Vagina (tissue), 2 donors: ENCODE data around the gene E2F1. TPM values are rescaled to one million over a fixed set of nuclear protein-coding genes. Genes with fewer than 3 reads are reported as not detected.
"Not testable (repeated sequence)": the region's sequence is repeated elsewhere in the genome, so short reads cannot be mapped to it uniquely, and the experiment has no call there.

Experiments
- DNase-seq, 2 donors: peaks; one replicate each; pipeline ENCODE4 v3.0.0-alpha.2; 2017; ENCODE audit errors: extremely low spot score in 2 of 2
- H3K27ac ChIP-seq: fragments of 200-600 bp; sonication (generic); one replicate; pipeline ENCODE4 v1.5.1; 2019
- H3K27me3 ChIP-seq: fragments of 200-600 bp; sonication (generic); one replicate; pipeline ENCODE4 v1.5.1; 2019
- H3K36me3 ChIP-seq, 2 donors: fragments of 200-600 bp; sonication (generic); one replicate each; pipeline ENCODE4 v1.5.1; 2017 to 2019
- H3K4me1 ChIP-seq: fragments of 200-600 bp; sonication (generic); one replicate; pipeline ENCODE4 v1.5.1; 2019
- H3K4me3 ChIP-seq, 2 donors: fragments of 200-600 bp; sonication (generic); 1 replicate in 1 of 2; 2 replicates in 1 of 2; pipeline ENCODE4 v1.5.1; 2016 to 2019
- H3K9me3 ChIP-seq: fragments of 200-600 bp; sonication (generic); one replicate; pipeline ENCODE4 v1.5.1; 2019
- CTCF ChIP-seq, 3 experiments: fragments of 450-650 bp in 2 of 3; fragments of 200-600 bp in 1 of 3; sonication (generic) in 1 of 3; IDR thresholded peaks; one replicate each; pipeline ENCODE4 v1.5.1; 2017 to 2019; ENCODE audit warnings: antibody characterized with exemption in 3 of 3, mild to moderate bottlenecking in 2 of 3, moderate library complexity in 2 of 3
- POLR2A ChIP-seq, 2 donors: fragments of 450-650 bp; IDR thresholded peaks; one replicate each; pipeline ENCODE4 v1.6.1; 2017; ENCODE audit warnings: antibody characterized with exemption in 2 of 2, mild to moderate bottlenecking in 2 of 2, moderate library complexity in 2 of 2
- POLR2AphosphoS5 ChIP-seq, 2 donors: sonication (generic); formaldehyde crosslinking; IDR thresholded peaks; one replicate each; pipeline ENCODE4 v1.9.0; 2017; ENCODE audit warnings: antibody characterized with exemption in 2 of 2, mild to moderate bottlenecking in 2 of 2, low read depth in 1 of 2; ENCODE audit not compliant: insufficient read depth in 1 of 2
- intact Hi-C: fragments of 100-400 bp; cut with DNase I; formaldehyde crosslinking; loops from one replicate; pipeline ENCODE4 v1.15.1; 2023
- total RNA-seq: library from RNA; depleted of rRNA; stranded (reverse); fragments of >200 nt; gene quantifications from one replicate; pipeline ENCODE4 v1.2.3, GENCODE V29; 2016

The E2F1 gene
- total RNA-seq, 1 donor from 2014 or later = 0.49 TPM

DNA sequence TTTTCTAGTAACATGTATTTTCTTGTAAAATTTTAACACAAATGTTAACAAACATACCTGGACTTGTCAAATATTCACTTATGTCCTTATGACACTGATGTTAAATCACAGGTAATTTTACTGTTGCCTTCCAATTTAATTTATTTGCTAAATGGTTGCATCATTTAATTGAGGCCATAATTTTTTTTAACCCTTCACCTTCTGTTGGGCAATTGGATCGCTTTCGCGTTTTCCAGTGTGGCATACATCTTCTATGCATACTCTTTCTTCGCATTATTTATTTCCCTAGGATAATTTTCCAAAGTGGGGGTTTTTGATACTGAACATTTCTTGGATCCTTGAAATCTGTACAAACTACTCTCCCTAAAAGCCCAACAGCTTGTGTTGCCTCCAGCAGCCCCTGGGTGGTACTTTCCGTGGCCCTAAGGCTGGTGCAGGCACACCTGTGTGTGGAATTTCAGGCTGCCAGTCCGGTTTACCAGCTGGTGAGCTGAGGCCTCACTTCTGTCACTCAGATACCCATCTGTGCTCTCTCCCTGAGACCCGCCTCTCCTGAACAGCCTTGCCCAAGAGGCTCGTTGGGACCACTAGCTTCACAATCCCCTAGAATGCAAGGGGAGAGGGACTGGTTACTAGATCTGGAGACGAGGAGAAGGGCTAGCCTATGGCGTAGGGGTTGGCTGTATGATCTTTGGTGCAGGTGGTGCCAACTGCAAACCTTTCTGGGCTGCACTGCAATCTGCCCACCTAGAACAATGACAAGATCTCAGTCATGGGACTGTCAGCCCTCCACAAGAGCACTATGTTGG, 35.2 kb downstream of the E2F1 start:
- intact Hi-C loops = loop anchor here (10.0 kb wide), 1 partner anchor 176 kb away; no protein-coding TSS in a partner anchor
- H3K9me3 ChIP-seq = no peaks in the 10 kb centered on the region
- H3K36me3 ChIP-seq = no peaks in the 10 kb centered on the region
- no peak overlapping the region for H3K4me3 ChIP-seq
- H3K27me3 ChIP-seq = no peaks in the 10 kb centered on the region
- no peak for TF ChIP-seq POLR2A (IDR thresholded peaks at IDR 0.05)
- no peak for TF ChIP-seq CTCF (IDR thresholded peaks at IDR 0.05)
- TF ChIP-seq POLR2AphosphoS5 (IDR thresholded peaks at IDR 0.05; ENCODE audit: insufficient read depth in 1 of 2, low read depth in 1 of 2) = no peak
- peaks cover 50% of the 10 kb centered on the region for H3K4me1 ChIP-seq
- DNase-seq = no peak
- no peak overlapping the region for H3K27ac ChIP-seq

DNA sequence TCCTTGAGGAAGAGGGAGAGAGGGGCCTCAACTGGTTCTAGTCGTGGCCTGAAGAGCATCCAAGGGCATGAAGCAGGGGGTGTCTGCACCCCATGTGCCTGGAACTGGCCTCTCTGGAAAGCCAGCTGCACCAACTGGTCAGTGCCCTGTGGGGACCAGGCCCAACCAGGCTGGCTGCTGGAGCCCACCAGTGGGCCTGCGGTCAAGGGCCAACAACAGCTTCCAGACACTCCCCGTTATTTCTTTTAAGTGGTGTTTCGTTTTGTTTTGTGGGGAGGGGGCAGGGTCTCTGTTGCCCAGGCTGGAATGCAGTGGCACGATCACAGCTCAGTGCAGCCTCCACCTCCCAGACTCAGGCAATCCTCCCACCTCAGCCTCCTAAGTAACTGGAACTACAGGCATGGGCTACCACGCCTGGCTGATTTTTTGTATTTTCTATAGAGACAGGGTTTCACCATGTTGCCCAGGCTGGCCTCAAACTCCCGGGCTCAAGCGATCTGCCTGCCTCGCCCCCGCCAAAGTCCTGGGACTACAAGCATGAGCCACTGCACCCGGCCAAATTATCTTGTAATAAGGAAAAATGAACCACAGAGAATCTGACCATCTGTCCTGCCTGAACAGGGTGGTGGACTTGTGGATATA, 36.0 kb downstream of the E2F1 start:
- Histone ChIP-seq H3K27me3 (no peaks in the 10 kb centered on the region), H3K36me3 (peaks cover 0 to 5% of the 10 kb centered on the region in 2 donors), H3K4me3 (no peak overlapping the region), H3K4me1 (peaks cover 50% of the 10 kb centered on the region), H3K27ac (no peak overlapping the region), H3K9me3 (no peaks in the 10 kb centered on the region)
- no peak for DNase-seq
- intact Hi-C loops = loop anchor here (10.0 kb wide), 1 partner anchor 175 kb away; no protein-coding TSS in a partner anchor
- TF ChIP-seq POLR2AphosphoS5 (IDR thresholded peaks at IDR 0.05; ENCODE audit: insufficient read depth in 1 of 2, low read depth in 1 of 2) (no peak), POLR2A (IDR thresholded peaks at IDR 0.05) (no peak), CTCF (IDR thresholded peaks at IDR 0.05) (no peak)

GRCh38 chr20:33649201-33649681, 36.9 kb downstream of the E2F1 start:
- peaks cover 42% of the 10 kb centered on the region for H3K4me1 ChIP-seq
- DNase-seq = no peak
- TF ChIP-seq POLR2AphosphoS5 (IDR thresholded peaks at IDR 0.05; ENCODE audit: insufficient read depth in 1 of 2, low read depth in 1 of 2) = peak in 1 of 2 donors; percentile 26
- TF ChIP-seq POLR2A (IDR thresholded peaks at IDR 0.05) = no peak
- peak overlapping the region; percentile 54 for H3K27ac ChIP-seq
- no peaks in the 10 kb centered on the region for H3K9me3 ChIP-seq
- intact Hi-C loops = no loop called here
- H3K4me3 ChIP-seq = no peak overlapping the region
- no peaks in the 10 kb centered on the region for H3K27me3 ChIP-seq
- H3K36me3 ChIP-seq = peaks cover 0 to 15% of the 10 kb centered on the region in 2 donors

- H3K27me3 ChIP-seq = no peaks in the 10 kb centered on the region
- no peak overlapping the region for H3K4me3 ChIP-seq
- H3K27ac ChIP-seq = peak overlapping the region; percentile 54
- peaks cover 0 to 16% of the 10 kb centered on the region in 2 donors for H3K36me3 ChIP-seq
- peaks cover 37% of the 10 kb centered on the region for H3K4me1 ChIP-seq
- intact Hi-C loops = no loop called here
- TF ChIP-seq POLR2AphosphoS5 (IDR thresholded peaks at IDR 0.05; ENCODE audit: insufficient read depth in 1 of 2, low read depth in 1 of 2) = no peak
- no peak for TF ChIP-seq CTCF (IDR thresholded peaks at IDR 0.05)
- TF ChIP-seq POLR2A (IDR thresholded peaks at IDR 0.05) = no peak
- H3K9me3 ChIP-seq = no peaks in the 10 kb centered on the region
- DNase-seq = no peak
Observed at GRCh38 chr20:33648396-33649004, 37.7 kb downstream of the E2F1 start.

DNA sequence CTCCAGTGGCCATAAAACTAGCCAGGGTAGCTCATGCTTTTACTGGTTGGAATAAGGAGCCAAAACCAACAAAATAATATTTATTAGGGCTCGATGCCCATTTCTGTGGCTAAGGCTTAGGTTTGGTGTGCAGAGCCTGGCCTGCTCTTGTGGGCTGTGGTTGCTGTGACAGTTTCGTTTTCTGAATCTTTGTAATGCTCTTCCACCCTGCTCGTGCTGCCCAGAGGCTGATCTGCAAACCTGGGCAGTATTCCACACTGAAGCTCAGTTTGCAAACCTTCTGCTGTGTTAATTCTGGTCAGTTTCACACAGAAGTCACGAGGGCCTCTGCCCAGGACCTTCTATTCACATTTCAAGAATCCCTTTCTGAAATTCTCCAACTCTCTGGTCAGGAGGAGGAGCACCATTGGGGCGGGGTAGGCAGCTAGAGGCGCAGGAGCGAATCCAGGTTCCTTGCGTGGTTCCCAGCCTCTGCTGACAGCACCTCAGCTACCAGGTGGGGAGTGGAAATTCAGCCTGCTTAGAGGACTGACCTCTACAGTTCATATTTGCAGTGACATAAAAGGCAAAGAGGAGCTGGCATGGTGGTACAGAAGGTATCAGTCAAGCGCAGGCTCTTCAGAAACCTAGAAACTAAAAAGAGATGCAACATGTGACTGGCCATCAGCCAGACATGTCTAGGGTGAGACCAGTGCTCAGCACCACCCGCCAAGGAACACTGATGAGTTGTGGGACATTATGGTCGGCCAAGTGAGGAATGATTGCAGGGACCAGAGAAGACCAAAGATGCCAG, 38.4 kb downstream of the E2F1 start:
- no peak for DNase-seq
- Histone ChIP-seq H3K9me3 (no peaks in the 10 kb centered on the region), H3K27me3 (no peaks in the 10 kb centered on the region), H3K36me3 (peaks cover 0 to 21% of the 10 kb centered on the region in 2 donors), H3K4me1 (peaks cover 31% of the 10 kb centered on the region), H3K4me3 (no peak overlapping the region), H3K27ac (peak overlapping the region; percentile 9)
- TF ChIP-seq POLR2AphosphoS5 (IDR thresholded peaks at IDR 0.05; ENCODE audit: insufficient read depth in 1 of 2, low read depth in 1 of 2) = no peak
- TF ChIP-seq POLR2A (IDR thresholded peaks at IDR 0.05) = no peak
- TF ChIP-seq CTCF (IDR thresholded peaks at IDR 0.05) = no peak
- intact Hi-C loops = no loop called here

DNA sequence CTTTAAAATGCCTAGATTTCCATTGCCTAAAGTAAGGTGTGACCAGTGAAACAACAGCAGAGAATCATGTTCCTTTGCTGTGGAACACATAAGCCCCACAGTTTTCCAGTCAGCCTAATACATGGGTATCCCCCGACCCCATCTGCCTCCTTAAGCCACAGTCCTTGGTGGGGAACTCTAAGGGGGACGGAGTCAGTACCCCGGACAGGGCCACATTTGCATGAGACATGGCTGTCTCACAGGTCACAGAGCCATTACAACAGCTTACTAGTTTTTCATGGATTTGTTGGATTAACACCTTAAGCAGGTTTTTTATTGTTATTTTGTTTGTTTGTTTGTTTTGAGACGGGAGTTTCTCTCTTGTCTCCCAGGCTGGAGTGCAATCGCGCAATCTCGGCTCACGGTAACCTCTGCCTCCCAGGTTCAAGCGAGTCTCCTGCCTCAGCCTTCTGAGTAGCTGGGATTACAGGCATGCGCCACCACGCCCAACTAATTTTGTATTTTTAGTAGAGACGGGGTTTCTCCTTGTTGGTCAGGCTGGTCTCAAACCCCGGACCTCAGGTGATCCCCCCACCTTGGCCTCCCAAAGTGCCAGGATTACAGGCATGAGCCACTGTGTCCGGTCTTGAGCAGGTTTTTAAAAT, 39.1 kb downstream of the E2F1 start:
- H3K27me3 ChIP-seq, DNase-seq, H3K4me3 ChIP-seq, H3K9me3 ChIP-seq, intact Hi-C loops: not testable (repeated sequence)
- Histone ChIP-seq H3K4me1 (peaks cover 31% of the 10 kb centered on the region), H3K27ac (peak overlapping the region; percentile 9), H3K36me3 (peaks cover 0 to 21% of the 10 kb centered on the region in 2 donors)
